Breast epithelium (tissue), 4 donors: Measurements from ENCODE around the gene NBAS. TPM values are rescaled to one million over a fixed set of nuclear protein-coding genes. Genes with fewer than 3 reads are reported as not detected.

Source experiments
- DNase-seq, 2 donors: peaks; one replicate each; pipeline ENCODE4 v3.0.0-alpha.2; 2019; ENCODE audit warnings: low spot score in 2 of 2
- H3K27ac ChIP-seq, 2 donors: fragments of 200-600 bp; sonication (generic) in 1 of 2; one replicate each; pipeline ENCODE4 v1.5.1; 2016 to 2019; ENCODE audit warnings: mild to moderate bottlenecking in 1 of 2
- H3K27me3 ChIP-seq, 2 donors: fragments of 200-600 bp; sonication (generic) in 1 of 2; one replicate each; pipeline versions ENCODE4 v1.5.1 to v1.6.0; 2017 to 2019; ENCODE audit warnings: control low read depth in 1 of 2, mild to moderate bottlenecking in 1 of 2
- H3K36me3 ChIP-seq: fragments of 200-600 bp; one replicate; pipeline ENCODE4 v1.5.1; 2019
- H3K4me1 ChIP-seq, 2 donors: fragments of 200-600 bp; sonication (generic); one replicate each; pipeline ENCODE4 v1.5.1; 2016 to 2019; ENCODE audit warnings: control low read depth in 1 of 2
- H3K4me3 ChIP-seq, 3 donors: fragments of 200-600 bp; sonication (generic); 1 replicate in 2 of 3; 2 replicates in 1 of 3; pipeline ENCODE4 v1.5.1; 2016 to 2019; ENCODE audit warnings: mild to moderate bottlenecking in 3 of 3, moderate library complexity in 2 of 3
- H3K9me3 ChIP-seq, 2 donors: fragments of 200-600 bp; sonication (generic) in 1 of 2; one replicate each; pipeline ENCODE4 v1.5.1; 2016 to 2019; ENCODE audit warnings: control low read depth in 1 of 2
- POLR2A ChIP-seq: fragments of 450-650 bp; IDR thresholded peaks from one replicate; pipeline ENCODE4 v1.6.1; 2016; ENCODE audit warnings: antibody characterized with exemption, mild to moderate bottlenecking, moderate library complexity
- POLR2AphosphoS5 ChIP-seq, 3 donors: sonication (generic); formaldehyde crosslinking; IDR thresholded peaks; one replicate each; pipeline ENCODE4 v1.6.1; 2017; ENCODE audit warnings: antibody characterized with exemption in 3 of 3
- intact Hi-C: fragments of 100-400 bp; cut with DNase I; formaldehyde crosslinking; loops from one replicate; pipeline ENCODE4 v1.15.1; 2023; ENCODE audit warnings: low total_unique reads
- total RNA-seq, 3 donors: library from RNA; depleted of rRNA; stranded (reverse); fragments of >200 nt; gene quantifications; one replicate each; pipeline ENCODE4 v1.1.0, GENCODE V29; 2016
- TF ChIP-seq, protein P1 (sequence below), 3 donors: fragments of 450-650 bp; IDR thresholded peaks; one replicate each; pipeline ENCODE4 v1.5.1; 2016 to 2017; ENCODE audit warnings: antibody characterized with exemption in 3 of 3, mild to moderate bottlenecking in 3 of 3, moderate library complexity in 3 of 3

Gene NBAS
- total RNA-seq, 3 donors from 2014 or later = 44.9 to 59.1 (median 45.1) TPM

DNA sequence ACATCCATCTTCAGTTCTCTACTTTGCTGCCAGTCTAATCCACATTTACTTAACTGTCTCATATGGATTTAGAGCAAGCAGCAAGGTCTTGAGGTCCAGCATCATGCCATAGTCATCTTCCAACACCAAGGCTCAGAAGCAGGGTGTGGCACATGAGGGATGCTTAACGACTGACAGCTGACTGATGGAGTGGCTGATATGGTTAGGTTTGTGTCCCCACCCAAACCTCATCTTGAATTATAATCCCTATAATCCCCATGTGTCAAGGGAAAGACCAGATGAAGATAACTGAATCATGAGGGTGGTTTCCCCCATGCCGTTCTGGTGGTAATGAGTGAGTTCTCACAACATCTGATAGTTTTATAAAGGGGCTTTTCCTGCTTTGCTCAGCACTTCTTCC, 257.3 kb downstream of the NBAS start:
- Histone ChIP-seq H3K4me3 (no peak overlapping the region), H3K4me1 (no peaks in the 10 kb centered on the region), H3K36me3 (no peaks in the 10 kb centered on the region), H3K9me3 (no peaks in the 10 kb centered on the region), H3K27me3 (no peaks in the 10 kb centered on the region), H3K27ac (no peak overlapping the region)
- no peak for TF ChIP-seq POLR2A
- TF ChIP-seq POLR2AphosphoS5 (IDR thresholded peaks at IDR 0.05) = no peak
- TF ChIP-seq, protein P1, sequence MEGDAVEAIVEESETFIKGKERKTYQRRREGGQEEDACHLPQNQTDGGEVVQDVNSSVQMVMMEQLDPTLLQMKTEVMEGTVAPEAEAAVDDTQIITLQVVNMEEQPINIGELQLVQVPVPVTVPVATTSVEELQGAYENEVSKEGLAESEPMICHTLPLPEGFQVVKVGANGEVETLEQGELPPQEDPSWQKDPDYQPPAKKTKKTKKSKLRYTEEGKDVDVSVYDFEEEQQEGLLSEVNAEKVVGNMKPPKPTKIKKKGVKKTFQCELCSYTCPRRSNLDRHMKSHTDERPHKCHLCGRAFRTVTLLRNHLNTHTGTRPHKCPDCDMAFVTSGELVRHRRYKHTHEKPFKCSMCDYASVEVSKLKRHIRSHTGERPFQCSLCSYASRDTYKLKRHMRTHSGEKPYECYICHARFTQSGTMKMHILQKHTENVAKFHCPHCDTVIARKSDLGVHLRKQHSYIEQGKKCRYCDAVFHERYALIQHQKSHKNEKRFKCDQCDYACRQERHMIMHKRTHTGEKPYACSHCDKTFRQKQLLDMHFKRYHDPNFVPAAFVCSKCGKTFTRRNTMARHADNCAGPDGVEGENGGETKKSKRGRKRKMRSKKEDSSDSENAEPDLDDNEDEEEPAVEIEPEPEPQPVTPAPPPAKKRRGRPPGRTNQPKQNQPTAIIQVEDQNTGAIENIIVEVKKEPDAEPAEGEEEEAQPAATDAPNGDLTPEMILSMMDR (IDR thresholded peaks at IDR 0.05) = no peak
- intact Hi-C loops = no loop called here
- no peak for DNase-seq

DNA sequence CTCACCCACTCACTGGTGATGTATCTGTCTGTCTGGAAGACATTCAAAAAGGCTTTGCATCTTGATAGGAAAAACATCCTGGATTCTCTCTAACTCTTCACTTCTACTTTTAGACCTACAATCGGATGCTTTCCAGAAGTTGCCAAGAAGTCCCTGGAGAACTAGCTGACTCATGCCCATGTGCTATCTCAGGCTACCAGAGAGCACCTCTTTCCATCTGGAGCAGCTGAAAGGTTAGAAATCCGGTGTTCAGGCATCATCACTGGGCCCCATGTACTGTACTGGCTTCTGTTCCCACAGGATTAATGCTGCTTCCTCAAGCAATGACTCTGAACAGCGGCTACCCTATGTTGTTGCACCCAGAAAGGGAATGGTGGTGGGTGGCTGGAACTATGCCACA, 259.0 kb downstream of the NBAS start:
- no peaks in the 10 kb centered on the region for H3K9me3 ChIP-seq
- TF ChIP-seq, protein P1 (IDR thresholded peaks at IDR 0.05) = no peak
- TF ChIP-seq POLR2A (no peak), POLR2AphosphoS5 (IDR thresholded peaks at IDR 0.05) (no peak)
- no peaks in the 10 kb centered on the region for H3K27me3 ChIP-seq
- H3K4me3 ChIP-seq = no peak overlapping the region
- intact Hi-C loops = no loop called here
- no peak overlapping the region for H3K27ac ChIP-seq
- H3K36me3 ChIP-seq = no peaks in the 10 kb centered on the region
- no peak for DNase-seq
- H3K4me1 ChIP-seq = no peaks in the 10 kb centered on the region

DNA sequence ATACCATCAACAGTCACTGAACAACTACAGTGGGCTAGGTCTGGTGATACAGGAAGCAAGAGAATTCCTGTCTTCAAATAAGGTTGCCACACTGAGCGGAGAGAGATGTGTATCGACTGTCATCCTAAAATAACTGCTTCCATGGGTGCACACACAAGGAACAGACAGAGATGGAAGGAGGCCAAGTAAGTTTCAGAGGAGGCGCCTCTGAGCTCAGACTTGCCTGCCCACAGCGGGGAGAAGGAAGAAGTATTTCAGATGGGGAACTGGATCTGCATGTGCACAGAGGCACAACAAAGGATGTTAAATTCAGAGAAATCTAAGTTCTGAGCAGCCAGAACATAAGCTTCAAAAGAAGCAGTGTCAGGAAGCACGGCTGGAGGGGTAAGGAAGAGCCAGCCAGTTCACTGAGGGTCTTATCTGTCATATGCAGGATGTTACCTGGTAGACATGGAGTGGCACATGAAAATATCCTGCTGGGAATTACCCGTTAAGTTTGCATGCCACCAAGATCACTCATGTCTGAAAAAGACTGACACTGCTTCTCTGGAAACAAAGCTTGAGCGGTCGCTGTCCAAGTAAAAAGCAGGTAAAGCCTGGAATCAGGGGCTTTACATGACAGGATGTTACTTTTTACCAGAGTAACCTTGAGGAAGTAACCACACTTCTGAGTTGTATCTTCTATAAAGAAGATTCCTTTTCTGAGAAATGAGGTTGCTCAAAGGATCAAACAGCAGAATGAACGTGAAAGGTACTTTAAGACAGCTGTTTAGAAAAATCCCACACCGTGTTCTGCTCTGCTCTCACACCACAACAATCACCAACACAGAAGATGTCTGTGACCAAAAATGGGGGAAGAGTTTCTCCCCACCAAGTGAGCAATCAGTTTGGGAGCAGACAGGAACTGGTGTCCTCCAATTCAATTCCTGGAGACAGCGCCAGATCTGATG, 260.2 kb downstream of the NBAS start:
- intact Hi-C loops = no loop called here
- H3K9me3 ChIP-seq = no peaks in the 10 kb centered on the region
- no peak for DNase-seq
- H3K4me1 ChIP-seq = no peaks in the 10 kb centered on the region
- H3K27me3 ChIP-seq = no peaks in the 10 kb centered on the region
- H3K4me3 ChIP-seq = no peak overlapping the region
- H3K27ac ChIP-seq = no peak overlapping the region
- no peak for TF ChIP-seq POLR2A
- TF ChIP-seq, protein P1 (IDR thresholded peaks at IDR 0.05) = no peak
- TF ChIP-seq POLR2AphosphoS5 (IDR thresholded peaks at IDR 0.05) = no peak
- H3K36me3 ChIP-seq = no peaks in the 10 kb centered on the region

DNA sequence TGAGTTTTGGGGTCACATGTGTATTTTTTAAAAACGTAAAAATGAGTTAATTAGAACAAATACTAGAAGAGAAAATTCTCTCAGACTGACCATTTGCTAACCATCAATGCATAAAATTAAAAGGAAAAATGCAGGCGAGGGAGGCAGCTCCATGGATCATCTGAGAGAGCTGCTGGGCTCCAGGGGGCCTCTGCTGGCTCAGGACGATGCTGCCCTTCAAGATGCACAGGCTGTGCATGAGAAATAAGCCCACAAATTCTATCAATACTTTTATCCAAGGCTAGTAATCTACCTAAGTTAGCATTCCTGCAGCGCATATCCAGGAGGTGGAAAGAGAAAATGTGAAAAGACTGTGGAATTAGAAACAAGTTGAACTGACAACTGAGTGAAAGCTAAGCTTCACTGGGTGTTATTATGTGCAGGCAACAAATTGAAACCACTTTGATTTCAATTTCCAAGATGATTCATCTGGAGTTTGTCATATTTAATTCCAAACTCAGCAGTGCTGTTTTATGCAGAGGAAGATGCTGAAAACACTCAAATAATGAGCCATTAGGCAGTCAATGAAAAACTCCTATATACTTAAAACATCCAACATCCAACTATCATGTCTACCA, 261.1 kb downstream of the NBAS start:
- Histone ChIP-seq H3K27me3 (no peaks in the 10 kb centered on the region), H3K9me3 (no peaks in the 10 kb centered on the region), H3K4me3 (no peak overlapping the region), H3K36me3 (no peaks in the 10 kb centered on the region), H3K4me1 (no peaks in the 10 kb centered on the region), H3K27ac (no peak overlapping the region)
- TF ChIP-seq, protein P1 (IDR thresholded peaks at IDR 0.05) = no peak
- TF ChIP-seq POLR2A (no peak), POLR2AphosphoS5 (IDR thresholded peaks at IDR 0.05) (no peak)
- intact Hi-C loops = no loop called here
- no peak for DNase-seq

DNA sequence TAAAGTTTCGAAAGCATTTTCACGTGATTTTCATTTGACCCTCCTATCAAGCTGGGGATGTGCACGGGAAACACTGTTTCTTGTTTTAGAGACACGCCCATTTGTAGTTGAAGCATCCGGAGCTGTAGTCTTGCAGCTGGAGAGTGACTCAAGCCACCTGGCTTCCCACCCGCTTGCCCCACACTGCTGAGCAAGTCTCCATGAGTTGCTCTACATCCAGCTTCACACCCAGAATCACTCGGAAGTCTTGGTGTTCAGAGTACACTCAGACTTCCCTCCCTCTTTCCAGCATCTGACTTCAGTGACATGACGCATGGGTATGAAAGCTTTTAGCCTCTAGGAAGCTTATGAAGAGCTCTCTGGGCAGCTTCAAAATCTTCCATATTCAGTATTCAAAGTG, 262.4 kb downstream of the NBAS start:
- no peak overlapping the region for H3K27ac ChIP-seq
- DNase-seq = no peak
- no peaks in the 10 kb centered on the region for H3K27me3 ChIP-seq
- H3K4me3 ChIP-seq = no peak overlapping the region
- no peaks in the 10 kb centered on the region for H3K4me1 ChIP-seq
- intact Hi-C loops = no loop called here
- no peaks in the 10 kb centered on the region for H3K36me3 ChIP-seq
- TF ChIP-seq, protein P1 (IDR thresholded peaks at IDR 0.05) = no peak
- TF ChIP-seq POLR2AphosphoS5 (IDR thresholded peaks at IDR 0.05) (no peak), POLR2A (no peak)
- no peaks in the 10 kb centered on the region for H3K9me3 ChIP-seq
